GM12878 (cell line): ENCODE measurements around the gene RWDD1. TPM values are rescaled to one million over a fixed set of nuclear protein-coding genes. Genes with fewer than 3 reads are reported as not detected.

Experiments
- ATAC-seq: fragments of 200-7000 bp; cut with Tn5 transposase; 3 replicates; pipeline ENCODE4 v1.9.1; 2020; ENCODE audit warnings: mild to moderate bottlenecking, moderate library complexity
- BruUV-seq: library from RNA; stranded (reverse); fragments of 400-500 nt; replicated peaks from 2 replicates; lab custom pipeline; 2021; lab: Mats Ljungman, UMichigan
- CTCF ChIA-PET: fragments of 300-600 bp; sonication (Branson Sonifier 250); formaldehyde crosslinking; extraction: SDS; loops from one replicate; lab custom pipeline; 2021; ENCODE audit warnings: inconsistent platforms; lab: Yijun Ruan, JAX
- POLR2A ChIA-PET: fragments of 350-600 bp; formaldehyde crosslinking; extraction: SDS; loops from one replicate; lab custom pipeline; 2021; ENCODE audit warnings: inconsistent platforms; lab: Charles Lee
- RAD21 ChIA-PET: fragments of 300-600 bp; sonication (Branson Sonifier 250); formaldehyde crosslinking; loops from one replicate; lab custom pipeline; 2023; ENCODE audit warnings: antibody characterized with exemption; ENCODE audit not compliant: unreplicated experiment; lab: Charles Lee
- SMC1A ChIA-PET: fragments of 300-600 bp; sonication (Branson Sonifier 250); formaldehyde crosslinking; loops from one replicate; lab custom pipeline; 2023; ENCODE audit not compliant: unreplicated experiment, uncharacterized antibody; lab: Charles Lee
- DNase-seq: peaks from one replicate; pipeline ENCODE4 v3.0.0-alpha.2; 2011; ENCODE audit warnings: low read depth, low spot score
- FAIRE-seq: peaks from 3 replicates; lab custom pipeline; 2011; peaks lifted over from hg19 to GRCh38; lab: Jason Lieb, UNC
- H2AFZ ChIP-seq: 2 replicates; pipeline ENCODE4 v1.6.0; 2011; ENCODE audit warnings: low read depth, low read length, control low read depth; ENCODE audit not compliant: control insufficient read depth
- H3K27ac ChIP-seq: 2 replicates; pipeline ENCODE4 v1.5.1; 2011; ENCODE audit warnings: control low read depth; ENCODE audit not compliant: control insufficient read depth, insufficient read depth
- H3K27me3 ChIP-seq, 2 experiments: replicated peaks in 1 of 2; 2 replicates each; pipeline versions ENCODE4 v1.6.0 to v1.6.1; 2011; ENCODE audit warnings: low read length in 1 of 2; ENCODE audit not compliant: control insufficient read depth in 2 of 2, insufficient read depth in 2 of 2
- H3K36me3 ChIP-seq, 2 experiments: 2 replicates each; pipeline ENCODE4 v1.5.1; 2011; ENCODE audit warnings: low read length in 1 of 2; ENCODE audit not compliant: control insufficient read depth in 2 of 2, insufficient read depth in 2 of 2
- H3K4me1 ChIP-seq: 2 replicates; pipeline ENCODE4 v1.6.1; 2011; ENCODE audit warnings: mild to moderate bottlenecking, low read length, moderate library complexity, mixed read lengths; ENCODE audit not compliant: control insufficient read depth, insufficient read depth
- H3K4me2 ChIP-seq: 2 replicates; pipeline ENCODE4 v1.6.0; 2011; ENCODE audit warnings: control low read depth; ENCODE audit not compliant: control insufficient read depth, insufficient read depth
- H3K4me3 ChIP-seq: fragments of 200-600 bp; sonication (generic); 2 replicates; pipeline ENCODE4 v1.5.1; 2016
- H3K79me2 ChIP-seq: 2 replicates; pipeline ENCODE4 v1.6.0; 2011; ENCODE audit warnings: low read length; ENCODE audit not compliant: control insufficient read depth, insufficient read depth
- H3K9ac ChIP-seq: 2 replicates; pipeline ENCODE4 v1.8.0; 2011; ENCODE audit warnings: low read length, control low read depth, mixed read lengths; ENCODE audit not compliant: control insufficient read depth, insufficient read depth
- H3K9me3 ChIP-seq: replicated peaks from 3 replicates; pipeline ENCODE4 v1.5.1; 2011; ENCODE audit warnings: mild to moderate bottlenecking, low read length; ENCODE audit not compliant: control insufficient read depth, insufficient read depth
- H4K20me1 ChIP-seq: 2 replicates; pipeline ENCODE4 v1.6.0; 2011; ENCODE audit not compliant: control insufficient read depth, insufficient read depth
- CBFB ChIP-seq: IDR thresholded peaks from 2 replicates; pipeline ENCODE4 v1.6.1; 2016; ENCODE audit warnings: antibody characterized with exemption, low read depth
- CEBPB ChIP-seq, 2 experiments: fragments of 150-350 bp in 1 of 2; IDR thresholded peaks; 2 replicates each; pipeline ENCODE4 v1.6.1; 2012 to 2014; ENCODE audit warnings: low read depth in 2 of 2, low read length in 2 of 2, borderline replicate concordance in 1 of 2, inconsistent platforms in 1 of 2
- EZH2 ChIP-seq: IDR thresholded peaks from 2 replicates; pipeline ENCODE4 v1.6.1; 2012; ENCODE audit warnings: low read depth, mild to moderate bottlenecking, control low read depth, inconsistent platforms, low read length, borderline replicate concordance; ENCODE audit not compliant: control insufficient read depth
- MEF2A ChIP-seq: IDR thresholded peaks from 2 replicates; pipeline ENCODE4 v1.6.1; 2011; ENCODE audit warnings: low read depth, mild to moderate bottlenecking, low read length, moderate library complexity; ENCODE audit not compliant: insufficient read depth
- WGBS: methylation state at CpG from one replicate; pipeline ENCODE4 v1.1.6; 2016; ENCODE audit warnings: low lambda C conversion rate; ENCODE audit not compliant: insufficient replicate concordance, insufficient coverage; ENCODE audit errors: missing lambda C conversion rate; 5-methylcytosine and 5-hydroxymethylcytosine counted together
- in situ Hi-C: fragments of 300-500 bp; cut with MboI; formaldehyde crosslinking; loops from 9 replicates; pipeline ENCODE4 v1.14.3; 2018; ENCODE audit warnings: mixed read lengths
- intact Hi-C: fragments of 100-400 bp; cut with micrococcal nuclease; formaldehyde crosslinking; loops from one replicate; pipeline ENCODE4 v1.14.2; 2022; ENCODE audit not compliant: unreplicated experiment
- polyA plus RNA-seq, 11 experiments: library from polyadenylated mRNA; depleted of rRNA in 4 of 11; unstranded in 6 of 11; stranded (reverse) in 5 of 11; fragments of >200 nt; fragmentation: Nextera tagmentation in 4 of 11; fragmentation: Illumina TruSeq in 1 of 11; extraction: Ambion mirVana in 4 of 11; extraction: Trizol in 1 of 11; gene quantifications; 1 replicate in 1 of 11; 2 replicates in 10 of 11; pipeline versions ENCODE4 v1.2.1 to v1.2.3, GENCODE V29; 2011 to 2016; ENCODE audit warnings: inconsistent platforms in 2 of 11, missing spikeins in 2 of 11, low read depth in 1 of 11
- total RNA-seq, 4 experiments: library from RNA; depleted of rRNA in 3 of 4; stranded (reverse); fragments of >200 nt in 3 of 4; fragmentation: Illumina TruSeq in 1 of 4; extraction: Trizol in 1 of 4; gene quantifications; 2 replicates each; pipeline versions ENCODE4 v1.2.1 to v1.2.3, GENCODE V29; 2013 to 2021
- TF ChIP-seq, protein P1 (sequence below): fragments of 450-650 bp; IDR thresholded peaks from 2 replicates; pipeline ENCODE4 v1.6.1; 2016; ENCODE audit warnings: mild to moderate bottlenecking

Gene RWDD1
- total and polyA plus RNA-seq, 10 of the 15 experiments (the other 5 are each of a cell fraction or from before 2014, with no cell fraction given): 40.1 to 107 (median 65.8) TPM

DNA sequence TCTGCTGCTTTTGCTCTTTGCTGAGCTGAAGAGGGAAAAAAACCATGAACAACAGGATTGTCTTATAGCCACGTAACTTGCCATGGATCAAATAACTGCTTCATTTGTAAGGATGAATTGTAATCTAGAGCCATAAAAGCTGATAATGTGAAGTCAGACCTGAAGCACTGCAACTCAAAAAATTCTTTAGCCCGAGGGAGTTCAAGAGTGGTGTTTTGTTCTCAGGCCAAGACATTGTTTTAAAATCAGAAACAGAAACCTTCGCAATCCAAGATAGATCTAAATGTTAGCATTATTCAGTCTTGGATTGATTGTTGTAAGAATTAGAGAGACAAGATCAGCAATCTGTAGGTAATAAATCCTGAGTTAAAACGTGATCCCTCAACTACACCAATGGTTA, 25.7 kb upstream of the RWDD1 start, which contains the start of gene TRAPPC3L:
TSS of gene TRAPPC3L (minus strand) at position 34 of the 400 bp plus-strand sequence. CDS start 170 bp downstream, outside the sequence.
- BruUV-seq: no TSS peak
- ChIA-PET CTCF (interaction anchor here (0.8 to 1.2 kb wide), 3 partner anchors 9 to 30 kb away, joined by 3 read pairs; no protein-coding TSS in a partner anchor), POLR2A (no interaction called here), RAD21 (no interaction called here), SMC1A (interaction anchor here (0.6 to 0.8 kb wide), 2 partner anchors 8 to 13 kb away, joined by 3 read pairs; no protein-coding TSS in a partner anchor)
- in situ Hi-C loops (no loop called here), intact Hi-C loops (no loop called here)
- Histone ChIP-seq H3K9ac (no peak within 1 kb of the TSS), H3K4me3 (no peak within 1 kb of the TSS), H3K4me1 (no peaks in the 10 kb centered on the region), H4K20me1 (no peaks in the 10 kb centered on the region), H3K27ac (no peak within 1 kb of the TSS), H3K9me3 (no peaks in the 10 kb centered on the region), H2AFZ (no peak within 1 kb of the TSS), H3K79me2 (no peaks in the 10 kb centered on the region)
- WGBS: 53% methylated on average over 4 of the region's 4 CpGs
- no peak for FAIRE-seq
- no peak for DNase-seq
- TF ChIP-seq MEF2A (no peak), EZH2 (no peak), CEBPB (IDR thresholded peaks at IDR 0.05; ENCODE audit: borderline replicate concordance in 1 of 2, low read depth in 2 of 2, low read length in 2 of 2) (no peak), CBFB (no peak)
- TF ChIP-seq, protein P1, sequence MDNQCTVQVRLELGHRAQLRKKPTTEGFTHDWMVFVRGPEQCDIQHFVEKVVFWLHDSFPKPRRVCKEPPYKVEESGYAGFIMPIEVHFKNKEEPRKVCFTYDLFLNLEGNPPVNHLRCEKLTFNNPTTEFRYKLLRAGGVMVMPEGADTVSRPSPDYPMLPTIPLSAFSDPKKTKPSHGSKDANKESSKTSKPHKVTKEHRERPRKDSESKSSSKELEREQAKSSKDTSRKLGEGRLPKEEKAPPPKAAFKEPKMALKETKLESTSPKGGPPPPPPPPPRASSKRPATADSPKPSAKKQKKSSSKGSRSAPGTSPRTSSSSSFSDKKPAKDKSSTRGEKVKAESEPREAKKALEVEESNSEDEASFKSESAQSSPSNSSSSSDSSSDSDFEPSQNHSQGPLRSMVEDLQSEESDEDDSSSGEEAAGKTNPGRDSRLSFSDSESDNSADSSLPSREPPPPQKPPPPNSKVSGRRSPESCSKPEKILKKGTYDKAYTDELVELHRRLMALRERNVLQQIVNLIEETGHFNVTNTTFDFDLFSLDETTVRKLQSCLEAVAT: no peak
- TF ChIP-seq, all 136 proteins: peak for 0
- Histone ChIP-seq H3K4me2 (no peak within 1 kb of the TSS), H3K27me3 (peaks cover 0 to 8% of the 10 kb centered on the region in 2 experiments; a peak in 1 of 4 replicates), H3K36me3 (no peaks in the 10 kb centered on the region)
- no peak for ATAC-seq
